Spleen (tissue), 11 donors: ENCODE measurements around the gene BBS9. TPM values are rescaled to one million over a fixed set of nuclear protein-coding genes. Genes with fewer than 3 reads are reported as not detected.
"Not testable (repeated sequence)": the region's sequence is repeated elsewhere in the genome, so short reads cannot be mapped to it uniquely, and the experiment has no call there.

Source experiments
- DNase-seq: peaks from one replicate; pipeline ENCODE4 v3.0.0-alpha.2; 2020
- H3K27ac ChIP-seq, 8 donors: fragments of 200-600 bp; sonication (generic) in 7 of 8; 1 replicate in 4 of 8; 2 replicates in 4 of 8; pipeline versions ENCODE4 v1.5.0 to v1.8.0; 2016 to 2021; ENCODE audit warnings: inconsistent platforms in 4 of 8, mild to moderate bottlenecking in 4 of 8, moderate library complexity in 1 of 8
- H3K27me3 ChIP-seq, 7 donors: fragments of 200-600 bp; sonication (generic) in 6 of 7; replicated peaks in 1 of 7; 1 replicate in 4 of 7; 2 replicates in 3 of 7; pipeline versions ENCODE4 v1.5.0 to v1.8.0; 2016 to 2021; ENCODE audit warnings: inconsistent platforms in 3 of 7, mild to moderate bottlenecking in 1 of 7
- H3K36me3 ChIP-seq, 6 donors: fragments of 200-600 bp; sonication (generic) in 5 of 6; 1 replicate in 4 of 6; 2 replicates in 2 of 6; pipeline versions ENCODE4 v1.5.0 to v1.8.0; 2016 to 2021; ENCODE audit warnings: inconsistent platforms in 2 of 6
- H3K4me1 ChIP-seq, 6 donors: fragments of 200-600 bp; sonication (generic) in 5 of 6; 1 replicate in 3 of 6; 2 replicates in 3 of 6; pipeline versions ENCODE4 v1.5.0 to v1.8.0; 2016 to 2021; ENCODE audit warnings: inconsistent platforms in 3 of 6
- H3K4me3 ChIP-seq, 8 donors: fragments of 200-600 bp; sonication (generic) in 7 of 8; 1 replicate in 4 of 8; 2 replicates in 4 of 8; pipeline versions ENCODE4 v1.5.0 to v1.8.0; 2016 to 2021; ENCODE audit warnings: inconsistent platforms in 4 of 8, mild to moderate bottlenecking in 4 of 8, moderate library complexity in 2 of 8
- H3K9me3 ChIP-seq, 8 donors: fragments of 200-600 bp; sonication (generic) in 7 of 8; 1 replicate in 4 of 8; 2 replicates in 4 of 8; pipeline versions ENCODE4 v1.5.0 to v1.8.0; 2016 to 2021; ENCODE audit warnings: inconsistent platforms in 4 of 8
- CTCF ChIP-seq, 11 experiments: fragments of 200-600 bp in 7 of 11; fragments of 450-650 bp in 4 of 11; sonication (generic) in 4 of 11; IDR thresholded peaks in 8 of 11; conservative IDR thresholded peaks in 3 of 11; 1 replicate in 7 of 11; 2 replicates in 4 of 11; pipeline versions ENCODE4 v1.4.0 to v1.8.0; 2016 to 2021; ENCODE audit warnings: antibody characterized with exemption in 11 of 11, inconsistent platforms in 4 of 11, mild to moderate bottlenecking in 1 of 11
- POLR2A ChIP-seq, 3 donors: fragments of 450-650 bp; IDR thresholded peaks; one replicate each; pipeline ENCODE4 v1.5.1; 2017; ENCODE audit warnings: antibody characterized with exemption in 3 of 3, mild to moderate bottlenecking in 1 of 3
- POLR2AphosphoS5 ChIP-seq, 3 donors: sonication (generic); formaldehyde crosslinking; IDR thresholded peaks; one replicate each; pipeline ENCODE4 v1.5.1; 2017; ENCODE audit warnings: antibody characterized with exemption in 3 of 3
- WGBS, 5 donors: extraction: QIAGEN DNeasy Blood & Tissue Kit in 3 of 5; methylation state at CpG; one replicate each; pipeline versions ENCODE4 v1.1.5 to v1.1.7; 2013 to 2018; 5-methylcytosine and 5-hydroxymethylcytosine counted together
- intact Hi-C: fragments of 100-400 bp; cut with DNase I; formaldehyde crosslinking; loops from one replicate; pipeline ENCODE4 v1.15.0; 2023; ENCODE audit warnings: low total_unique reads
- polyA plus RNA-seq, 3 donors: library from polyadenylated mRNA; stranded (reverse); fragments of 200-250 nt; gene quantifications; one replicate each; pipeline ENCODE4 v1.2.1, GENCODE V29; 2013
- total RNA-seq, 7 donors: library from RNA; depleted of rRNA in 3 of 7; stranded (reverse); fragments of >200 nt in 3 of 7; fragmentation: NEBNext Ultra II Directional in 4 of 7; extraction: Animal tissue kit (Norgen Biotek cat#: 25700) in 4 of 7; gene quantifications; one replicate each; pipeline versions ENCODE4 v1.1.0 to v1.2.1, GENCODE V29; 2016 to 2021
- donor health status: healthy with polysubstance abuse.
- donor health status: DM: no; HTN: no; CAD: no; lungs with moderate emphysema.
- donor health status: DM: no; HTN: no; CAD: no.
- donor health status: Bipolar disorder and iron deficiency.
- donor health status: healthy.
- donor health status: DM: no; HTN: no; CAD: no.
- donor health status: DM: yes; HTN: yes; CAD: no.

The BBS9 gene
- total and polyA plus RNA-seq, 10 donors: 2.3 to 44.1 (median 25.3) TPM

- Histone ChIP-seq H3K9me3 (no peaks in the 10 kb centered on the region), H3K4me3 (no peak overlapping the region), H3K27me3 (no peaks in the 10 kb centered on the region), H3K4me1 (no peaks in the 10 kb centered on the region), H3K36me3 (peaks cover 0 to 17% (median 0%) of the 10 kb centered on the region in 6 donors), H3K27ac (no peak overlapping the region)
- intact Hi-C loops: no loop called here
- WGBS, 5 donors: 91 to 94% (median 92%) methylated on average over 3 of the region's 3 CpGs
- DNase-seq: no peak
- TF ChIP-seq POLR2AphosphoS5 (IDR thresholded peaks at IDR 0.05): no peak
- TF ChIP-seq CTCF (IDR thresholded peaks at IDR 0.05 in 8 of 11, conservative IDR thresholded peaks at IDR 0.05 in 3 of 11): no peak
- no peak for TF ChIP-seq POLR2A (IDR thresholded peaks at IDR 0.05)
These were observed 379.8 kb downstream of the BBS9 start for GRCh38 chr7:33509206-33509605.

- no peak for DNase-seq
- Histone ChIP-seq H3K27me3 (no peaks in the 10 kb centered on the region), H3K4me1 (no peaks in the 10 kb centered on the region), H3K27ac (no peak overlapping the region), H3K36me3 (peaks cover 0 to 8% (median 0%) of the 10 kb centered on the region in 6 donors), H3K9me3 (no peaks in the 10 kb centered on the region), H3K4me3 (no peak overlapping the region)
- WGBS, 5 donors: 44 to 75% (median 71%) methylated on average over 3 of the region's 3 CpGs
- no peak for TF ChIP-seq CTCF (IDR thresholded peaks at IDR 0.05 in 8 of 11, conservative IDR thresholded peaks at IDR 0.05 in 3 of 11)
- TF ChIP-seq POLR2AphosphoS5 (IDR thresholded peaks at IDR 0.05): no peak
- TF ChIP-seq POLR2A (IDR thresholded peaks at IDR 0.05): no peak
- intact Hi-C loops: no loop called here
These were observed 382.4 kb downstream of the BBS9 start for GRCh38 chr7:33511778-33512177.

GRCh38 chr7:33516568-33516967, 387.2 kb downstream of the BBS9 start:
- 43 to 62% (median 45%) methylated on average over 1 of the region's 1 CpG for WGBS, 5 donors
- Histone ChIP-seq H3K4me3 (no peak overlapping the region), H3K27ac (no peak overlapping the region), H3K27me3 (no peaks in the 10 kb centered on the region), H3K9me3 (no peaks in the 10 kb centered on the region), H3K4me1 (no peaks in the 10 kb centered on the region), H3K36me3 (no peaks in the 10 kb centered on the region)
- TF ChIP-seq CTCF (IDR thresholded peaks at IDR 0.05 in 8 of 11, conservative IDR thresholded peaks at IDR 0.05 in 3 of 11) (no peak), POLR2AphosphoS5 (IDR thresholded peaks at IDR 0.05) (no peak), POLR2A (IDR thresholded peaks at IDR 0.05) (no peak)
- no peak for DNase-seq
- intact Hi-C loops: no loop called here

- Histone ChIP-seq H3K27ac (no peak overlapping the region), H3K4me3 (no peak overlapping the region), H3K27me3 (no peaks in the 10 kb centered on the region), H3K9me3 (no peaks in the 10 kb centered on the region), H3K4me1 (no peaks in the 10 kb centered on the region), H3K36me3 (no peaks in the 10 kb centered on the region)
- DNase-seq: no peak
- intact Hi-C loops: no loop called here
- WGBS, 5 donors: 94 to 100% (median 96%) methylated on average over 2 of the region's 2 CpGs
- TF ChIP-seq CTCF (IDR thresholded peaks at IDR 0.05 in 8 of 11, conservative IDR thresholded peaks at IDR 0.05 in 3 of 11) (no peak), POLR2AphosphoS5 (IDR thresholded peaks at IDR 0.05) (no peak), POLR2A (IDR thresholded peaks at IDR 0.05) (no peak)
These were observed 387.8 kb downstream of the BBS9 start for GRCh38 chr7:33517191-33517590.

- H3K9me3 ChIP-seq, H3K4me1 ChIP-seq, H3K27me3 ChIP-seq, H3K36me3 ChIP-seq, intact Hi-C loops, H3K4me3 ChIP-seq, DNase-seq, H3K27ac ChIP-seq: not testable (repeated sequence)
- 67 to 91% (median 77%) methylated on average over 5 to 9 of the region's 9 CpGs for WGBS, 5 donors
These were observed 397.6 kb downstream of the BBS9 start for GRCh38 chr7:33527008-33527407.

- H3K36me3 ChIP-seq, H3K4me3 ChIP-seq, H3K27me3 ChIP-seq, H3K9me3 ChIP-seq, H3K4me1 ChIP-seq, DNase-seq, H3K27ac ChIP-seq, intact Hi-C loops: not testable (repeated sequence)
- 82 to 94% (median 94%) methylated on average over 7 to 10 of the region's 10 CpGs for WGBS, 5 donors
These were observed 398.2 kb downstream of the BBS9 start for GRCh38 chr7:33527613-33528012.
